HepG2 (cell line): ENCODE measurements around the gene PFDN1. TPM values are rescaled to one million over a fixed set of nuclear protein-coding genes. Genes with fewer than 3 reads are reported as not detected.

Experiments
- AHDC1 ChIP-seq: sonication (generic); formaldehyde crosslinking; IDR thresholded peaks from 2 replicates; pipeline ENCODE4 v1.5.1; 2020; ENCODE audit warnings: mild to moderate bottlenecking, missing genetic modification reagents, borderline replicate concordance
- ATF6 ChIP-seq: sonication (generic); formaldehyde crosslinking; conservative IDR thresholded peaks from 2 replicates; pipeline ENCODE4 v1.4.0; 2020; ENCODE audit warnings: missing genetic modification reagents
- CREM ChIP-seq, 2 experiments: sonication (generic) in 1 of 2; formaldehyde crosslinking in 1 of 2; IDR thresholded peaks; 2 replicates each; pipeline versions ENCODE4 v1.4.0 to v1.6.1; 2016 to 2020; ENCODE audit warnings: antibody characterized with exemption in 1 of 2, mild to moderate bottlenecking in 1 of 2, missing genetic modification reagents in 1 of 2
- ELF4 ChIP-seq: sonication (generic); formaldehyde crosslinking; IDR thresholded peaks from 2 replicates; pipeline ENCODE4 v1.5.0; 2020; ENCODE audit warnings: missing genetic modification reagents, mild to moderate bottlenecking, moderate library complexity, borderline replicate concordance
- GATA4 ChIP-seq: sonication (generic); IDR thresholded peaks from 2 replicates; pipeline ENCODE4 v1.6.1; 2016; ENCODE audit warnings: antibody characterized with exemption, low read depth, borderline replicate concordance
- GRHL1 ChIP-seq: sonication (generic); formaldehyde crosslinking; conservative IDR thresholded peaks from 2 replicates; pipeline ENCODE4 v1.8.0; 2022; ENCODE audit warnings: missing genetic modification reagents
- HDAC6 ChIP-seq: fragments of 200-600 bp; sonication (generic); IDR thresholded peaks from 2 replicates; pipeline ENCODE4 v1.7.0; 2017; ENCODE audit warnings: mild to moderate bottlenecking, antibody characterized with exemption, low read length, low read depth
- ZBTB1 ChIP-seq: sonication (generic); formaldehyde crosslinking; IDR thresholded peaks from 2 replicates; pipeline ENCODE4 v1.4.0; 2020; ENCODE audit warnings: missing genetic modification reagents, borderline replicate concordance
- ZBTB4 ChIP-seq: sonication (generic); formaldehyde crosslinking; IDR thresholded peaks from 2 replicates; pipeline ENCODE4 v1.4.0; 2020; ENCODE audit warnings: missing genetic modification reagents, mild to moderate bottlenecking, borderline replicate concordance
- ZEB1 ChIP-seq: IDR thresholded peaks from 2 replicates; pipeline ENCODE4 v1.6.1; 2012; ENCODE audit warnings: mild to moderate bottlenecking, low read depth, inconsistent platforms; ENCODE audit not compliant: insufficient replicate concordance
- ZFP41 ChIP-seq: sonication (generic); formaldehyde crosslinking; IDR thresholded peaks from 2 replicates; pipeline ENCODE4 v1.4.0; 2020; ENCODE audit warnings: mild to moderate bottlenecking, missing genetic modification reagents, borderline replicate concordance
- ZFX ChIP-seq: sonication (generic); formaldehyde crosslinking; IDR thresholded peaks from 2 replicates; pipeline ENCODE4 v1.4.0; 2020; ENCODE audit warnings: mild to moderate bottlenecking, low read depth, missing genetic modification reagents, moderate library complexity
- ZNF33A ChIP-seq: sonication (generic); formaldehyde crosslinking; IDR thresholded peaks from 2 replicates; pipeline ENCODE4 v1.5.1; 2020; ENCODE audit warnings: missing genetic modification reagents, mild to moderate bottlenecking, moderate library complexity, borderline replicate concordance
- ZZZ3 ChIP-seq: sonication (generic); formaldehyde crosslinking; IDR thresholded peaks from 2 replicates; pipeline ENCODE4 v1.4.0; 2020; ENCODE audit warnings: missing genetic modification reagents, mild to moderate bottlenecking, borderline replicate concordance
- polyA plus RNA-seq, 8 experiments: library from polyadenylated mRNA; depleted of rRNA in 3 of 8; stranded (reverse) in 7 of 8; unstranded in 1 of 8; fragments of >200 nt; fragmentation: Illumina TruSeq in 4 of 8; extraction: Trizol in 4 of 8; gene quantifications; 2 replicates each; pipeline versions ENCODE4 v1.2.1 to v1.2.3, GENCODE V29; 2011 to 2016; ENCODE audit warnings: low read depth in 4 of 8, missing spikeins in 1 of 8, mixed read lengths in 1 of 8; ENCODE audit not compliant: insufficient read depth in 1 of 8
- total RNA-seq, 5 experiments: library from RNA; depleted of rRNA; stranded (reverse); fragments of >200 nt; fragmentation: Illumina TruSeq; extraction: Trizol; gene quantifications; 2 replicates each; pipeline ENCODE4 v1.2.3, GENCODE V29; 2016; ENCODE audit warnings: low read depth in 1 of 5

Gene PFDN1
- total and polyA plus RNA-seq, 2 of the 13 experiments (the other 11 are each of a cell fraction or from before 2014, with no cell fraction given): 67.2 to 70.8 TPM

- TF ChIP-seq AHDC1: no peak
- peak; percentile 80 for TF ChIP-seq ZFX (CRISPR knock-in tag)
- no peak for TF ChIP-seq ATF6 (CRISPR knock-in tag)
- no peak for TF ChIP-seq HDAC6
- TF ChIP-seq ZBTB1 (CRISPR knock-in tag): no peak
- TF ChIP-seq ZZZ3: no peak
- TF ChIP-seq ZNF33A (CRISPR knock-in tag): no peak
- no peak for TF ChIP-seq ZBTB4 (CRISPR knock-in tag)
- peak; percentile 85 for TF ChIP-seq CREM (IDR thresholded peaks at IDR 0.05)
- no peak for TF ChIP-seq CREM (CRISPR knock-in tag; IDR thresholded peaks at IDR 0.05)
- peak; percentile 19; the same call in 1 of the 2 replicates for TF ChIP-seq GATA4
- no peak for TF ChIP-seq ZFP41
- TF ChIP-seq ZEB1: peak; percentile 46
- no peak for TF ChIP-seq GRHL1
- TF ChIP-seq ELF4: peak; percentile 67; the same call in 1 of the 2 replicates
Observed at GRCh38 chr5:140302786-140303639, at the start of gene PFDN1 (continued).
